Hepatocyte (in vitro differentiated cells): ENCODE results near the gene C9orf152.

Experiments
- EZH2 ChIP-seq: fragments of 200-600 bp; sonication (generic); IDR thresholded peaks from 2 replicates; pipeline ENCODE4 v1.6.1; 2016; ENCODE audit warnings: antibody characterized with exemption, mild to moderate bottlenecking, borderline replicate concordance
- TF ChIP-seq, protein P1 (sequence below): fragments of 200-600 bp; sonication (generic); IDR thresholded peaks from 2 replicates; pipeline ENCODE4 v1.5.1; 2016; ENCODE audit warnings: antibody characterized with exemption, mild to moderate bottlenecking; ENCODE audit not compliant: poor library complexity

GRCh38 chr9:110257097-110257841, 49.3 kb upstream of the C9orf152 start:
- TF ChIP-seq, protein P1, sequence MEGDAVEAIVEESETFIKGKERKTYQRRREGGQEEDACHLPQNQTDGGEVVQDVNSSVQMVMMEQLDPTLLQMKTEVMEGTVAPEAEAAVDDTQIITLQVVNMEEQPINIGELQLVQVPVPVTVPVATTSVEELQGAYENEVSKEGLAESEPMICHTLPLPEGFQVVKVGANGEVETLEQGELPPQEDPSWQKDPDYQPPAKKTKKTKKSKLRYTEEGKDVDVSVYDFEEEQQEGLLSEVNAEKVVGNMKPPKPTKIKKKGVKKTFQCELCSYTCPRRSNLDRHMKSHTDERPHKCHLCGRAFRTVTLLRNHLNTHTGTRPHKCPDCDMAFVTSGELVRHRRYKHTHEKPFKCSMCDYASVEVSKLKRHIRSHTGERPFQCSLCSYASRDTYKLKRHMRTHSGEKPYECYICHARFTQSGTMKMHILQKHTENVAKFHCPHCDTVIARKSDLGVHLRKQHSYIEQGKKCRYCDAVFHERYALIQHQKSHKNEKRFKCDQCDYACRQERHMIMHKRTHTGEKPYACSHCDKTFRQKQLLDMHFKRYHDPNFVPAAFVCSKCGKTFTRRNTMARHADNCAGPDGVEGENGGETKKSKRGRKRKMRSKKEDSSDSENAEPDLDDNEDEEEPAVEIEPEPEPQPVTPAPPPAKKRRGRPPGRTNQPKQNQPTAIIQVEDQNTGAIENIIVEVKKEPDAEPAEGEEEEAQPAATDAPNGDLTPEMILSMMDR = no peak
- TF ChIP-seq EZH2 = no peak
